A549 (cell line): ENCODE measurements around the gene GPX2.

Experiments
- CTCF ChIP-seq: fragments of >200 bp; sonication (Bioruptor Twin); formaldehyde crosslinking; IDR thresholded peaks from 3 replicates; pipeline ENCODE4 v1.5.1; 2016
- EP300 ChIP-seq, 2 experiments: fragments of >200 bp; sonication (Bioruptor Twin); formaldehyde crosslinking; IDR thresholded peaks; 2 replicates in 1 of 2; 3 replicates in 1 of 2; pipeline ENCODE4 v1.6.1; 2016 to 2017
- POLR2A ChIP-seq: IDR thresholded peaks from 2 replicates; pipeline ENCODE4 v1.6.1; 2012; ENCODE audit warnings: mild to moderate bottlenecking, low read length
- USF2 ChIP-seq: fragments of 450-650 bp; IDR thresholded peaks from 2 replicates; pipeline ENCODE4 v1.6.1; 2014; ENCODE audit warnings: antibody characterized with exemption
- ZC3H11A ChIP-seq: fragments of 450-650 bp; IDR thresholded peaks from 2 replicates; pipeline ENCODE4 v1.6.1; 2014; ENCODE audit warnings: antibody characterized with exemption, mild to moderate bottlenecking

DNA sequence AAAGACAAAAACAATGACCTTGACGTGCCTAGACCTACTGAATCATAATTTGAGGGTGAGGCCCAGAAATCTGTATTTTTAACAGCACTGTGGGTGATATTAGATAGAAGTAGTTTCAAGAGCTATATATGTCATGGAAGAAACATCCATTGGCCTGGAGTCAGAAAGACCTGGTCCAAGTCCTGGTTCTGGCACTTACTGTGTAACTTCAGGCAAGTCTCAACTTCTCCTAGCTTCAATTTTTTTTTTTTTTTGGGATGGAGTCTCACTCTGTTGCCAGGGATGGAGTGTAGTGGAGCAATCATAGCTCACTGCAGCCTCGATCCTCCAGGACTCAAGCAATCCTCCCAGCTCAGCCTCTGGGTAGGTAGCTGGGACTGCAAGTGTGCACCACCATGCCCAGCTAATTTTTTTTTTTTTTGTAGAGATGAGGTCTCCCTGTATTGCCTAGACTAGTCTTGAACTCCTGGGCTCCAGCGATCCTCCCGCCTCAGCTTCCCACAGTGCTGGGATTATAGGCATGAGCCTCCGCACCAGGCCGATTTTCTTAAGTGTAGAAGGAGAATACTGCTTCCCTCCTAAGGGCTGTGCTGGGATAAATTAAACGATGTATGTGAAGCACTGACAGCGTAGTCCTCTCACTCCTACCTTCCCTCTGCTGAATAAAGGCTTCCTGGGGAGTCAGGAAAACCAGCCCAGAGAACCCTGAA is 14.3 kb upstream of the GPX2 start:
- no peak for TF ChIP-seq USF2
- no peak for TF ChIP-seq CTCF
- no peak for TF ChIP-seq POLR2A
- TF ChIP-seq EP300 (IDR thresholded peaks at IDR 0.05) = no peak
- TF ChIP-seq ZC3H11A = no peak
